NCI-H82 treated with DMSO at 0.1 percent for 48 hours (cell line): ENCODE results near the gene CACNA1C.
"Not testable (repeated sequence)": the region's sequence is repeated elsewhere in the genome, so short reads cannot be mapped to it uniquely, and the experiment has no call there.

Source experiments
- DNase-seq: peaks from one replicate; lab custom pipeline; 2025; ENCODE audit not compliant: unreplicated experiment; lab: John Stamatoyannopoulos, UW

Gene CACNA1C

GRCh38 chr12:2677142-2677880, 624.5 kb downstream of the CACNA1C start:
- DNase-seq: no peak

GRCh38 chr12:2678426-2678825, 625.6 kb downstream of the CACNA1C start:
- no peak for DNase-seq

DNA sequence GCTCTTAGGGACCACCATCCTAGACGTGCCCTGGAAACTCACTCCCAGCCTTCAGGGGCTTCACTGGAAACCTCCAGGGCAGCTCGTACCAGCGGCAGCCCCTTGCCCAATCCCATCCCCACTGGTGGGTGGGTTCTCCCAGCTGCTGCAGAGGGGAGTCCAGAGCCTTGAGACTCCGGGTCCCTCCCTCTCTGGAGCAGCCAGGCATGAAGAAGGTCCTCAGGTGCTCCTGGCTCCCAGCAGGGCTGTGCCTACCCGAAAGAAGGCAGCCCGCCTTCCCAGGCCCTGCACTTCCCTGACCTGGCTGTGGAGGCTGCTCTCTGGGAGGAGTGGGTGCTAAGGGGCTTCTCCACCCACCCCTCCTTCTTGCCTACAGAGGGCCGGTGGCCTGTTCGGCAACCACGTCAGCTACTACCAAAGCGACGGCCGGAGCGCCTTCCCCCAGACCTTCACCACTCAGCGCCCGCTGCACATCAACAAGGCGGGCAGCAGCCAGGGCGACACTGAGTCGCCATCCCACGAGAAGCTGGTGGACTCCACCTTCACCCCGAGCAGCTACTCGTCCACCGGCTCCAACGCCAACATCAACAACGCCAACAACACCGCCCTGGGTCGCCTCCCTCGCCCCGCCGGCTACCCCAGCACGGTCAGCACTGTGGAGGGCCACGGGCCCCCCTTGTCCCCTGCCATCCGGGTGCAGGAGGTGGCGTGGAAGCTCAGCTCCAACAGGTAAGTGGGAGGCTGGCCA, 626.5 kb downstream of the CACNA1C start:
- no peak for DNase-seq

DNA sequence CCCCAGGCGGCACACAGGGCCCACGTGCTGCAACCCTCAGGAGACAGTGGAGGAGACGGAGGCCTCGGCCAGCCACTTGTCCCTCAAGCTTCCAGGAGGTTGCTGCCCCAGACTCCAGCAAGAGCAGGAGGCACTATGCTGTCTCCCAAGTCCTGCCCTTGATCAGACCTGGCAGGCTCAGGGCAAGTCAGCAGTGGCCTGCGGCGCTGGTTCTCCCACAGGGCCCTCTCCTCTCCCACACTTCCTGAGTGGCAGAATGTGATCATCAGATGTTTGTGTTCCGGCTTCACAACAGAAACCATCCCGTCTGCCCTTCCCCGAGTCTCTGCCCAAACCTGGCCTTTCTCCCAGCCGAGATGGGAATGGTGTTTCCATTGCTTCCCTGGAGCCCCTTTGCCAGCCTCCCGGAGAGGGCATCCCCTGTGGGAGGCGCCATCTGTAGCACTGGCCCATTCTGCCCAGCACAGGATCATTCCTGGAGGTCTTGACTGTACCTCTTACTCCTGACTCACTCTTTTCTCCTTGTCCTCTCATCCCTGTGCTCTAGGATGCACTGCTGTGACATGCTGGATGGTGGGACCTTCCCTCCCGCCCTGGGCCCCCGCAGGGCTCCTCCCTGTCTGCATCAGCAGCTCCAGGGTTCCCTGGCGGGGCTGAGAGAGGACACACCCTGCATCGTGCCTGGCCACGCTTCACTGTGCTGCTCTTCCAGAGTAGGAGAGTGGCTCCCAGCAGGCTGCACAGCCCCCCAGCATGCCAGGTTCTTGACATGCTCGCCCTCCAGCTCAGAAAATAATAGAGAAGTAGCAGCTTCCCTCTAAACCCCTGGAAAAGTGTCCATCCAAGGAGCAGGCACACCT, 627.3 kb downstream of the CACNA1C start:
- DNase-seq: no peak

DNA sequence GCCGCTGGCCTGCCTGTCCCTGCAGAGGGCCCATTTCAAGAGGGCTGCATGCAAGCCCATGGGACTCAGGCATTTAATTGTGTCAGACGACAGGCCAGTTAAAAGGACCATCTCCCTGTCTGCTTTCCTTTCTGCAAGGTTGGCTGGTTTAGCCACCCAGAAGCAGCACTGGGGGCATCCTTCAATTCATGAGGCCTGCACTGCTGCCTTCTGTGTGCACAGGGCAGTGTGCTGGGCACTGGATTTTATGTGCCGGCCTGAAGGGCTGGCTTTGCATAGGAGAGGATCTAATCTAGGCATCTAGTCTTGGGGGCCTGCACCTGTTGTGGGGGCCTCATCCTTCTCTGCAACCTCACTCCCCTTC, 627.9 kb downstream of the CACNA1C start:
- no peak for DNase-seq

DNA sequence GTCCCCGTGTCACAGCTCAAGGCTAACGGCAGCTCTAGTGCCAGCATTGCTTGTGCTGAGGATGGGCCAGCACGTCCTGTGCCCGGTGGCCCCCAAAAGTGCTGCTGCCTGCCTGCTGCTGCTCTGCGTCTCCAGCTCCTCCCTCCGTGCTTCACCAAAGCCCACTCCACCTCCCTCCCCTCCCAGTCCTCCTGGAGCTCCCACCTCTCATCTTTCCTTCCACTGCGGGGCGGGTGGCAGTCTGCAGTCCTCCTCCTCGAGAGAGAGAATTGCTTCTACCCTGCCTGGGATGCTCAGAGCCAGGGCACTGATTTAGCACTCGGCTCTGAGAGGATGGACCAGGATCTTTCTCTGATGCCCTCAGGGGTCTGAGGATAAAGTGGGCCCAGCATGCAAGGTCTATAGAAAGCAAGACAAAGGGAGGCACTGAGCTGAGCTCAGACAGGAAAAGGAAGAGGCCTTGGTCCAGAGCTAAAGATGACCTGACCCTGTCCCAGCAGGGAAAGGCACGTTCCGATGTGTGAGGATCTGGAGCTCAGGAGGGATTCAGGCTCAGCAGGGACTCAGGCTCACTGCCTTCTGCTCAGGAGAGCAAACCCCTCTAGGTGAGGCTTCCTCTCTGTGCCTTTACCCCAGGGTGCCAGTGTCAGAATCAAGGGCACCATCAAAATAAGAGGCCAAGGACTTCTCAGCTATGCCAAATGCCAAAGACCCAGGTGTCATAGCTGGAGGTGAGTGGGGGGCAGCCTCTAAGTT, 628.8 kb downstream of the CACNA1C start:
- no peak for DNase-seq

DNA sequence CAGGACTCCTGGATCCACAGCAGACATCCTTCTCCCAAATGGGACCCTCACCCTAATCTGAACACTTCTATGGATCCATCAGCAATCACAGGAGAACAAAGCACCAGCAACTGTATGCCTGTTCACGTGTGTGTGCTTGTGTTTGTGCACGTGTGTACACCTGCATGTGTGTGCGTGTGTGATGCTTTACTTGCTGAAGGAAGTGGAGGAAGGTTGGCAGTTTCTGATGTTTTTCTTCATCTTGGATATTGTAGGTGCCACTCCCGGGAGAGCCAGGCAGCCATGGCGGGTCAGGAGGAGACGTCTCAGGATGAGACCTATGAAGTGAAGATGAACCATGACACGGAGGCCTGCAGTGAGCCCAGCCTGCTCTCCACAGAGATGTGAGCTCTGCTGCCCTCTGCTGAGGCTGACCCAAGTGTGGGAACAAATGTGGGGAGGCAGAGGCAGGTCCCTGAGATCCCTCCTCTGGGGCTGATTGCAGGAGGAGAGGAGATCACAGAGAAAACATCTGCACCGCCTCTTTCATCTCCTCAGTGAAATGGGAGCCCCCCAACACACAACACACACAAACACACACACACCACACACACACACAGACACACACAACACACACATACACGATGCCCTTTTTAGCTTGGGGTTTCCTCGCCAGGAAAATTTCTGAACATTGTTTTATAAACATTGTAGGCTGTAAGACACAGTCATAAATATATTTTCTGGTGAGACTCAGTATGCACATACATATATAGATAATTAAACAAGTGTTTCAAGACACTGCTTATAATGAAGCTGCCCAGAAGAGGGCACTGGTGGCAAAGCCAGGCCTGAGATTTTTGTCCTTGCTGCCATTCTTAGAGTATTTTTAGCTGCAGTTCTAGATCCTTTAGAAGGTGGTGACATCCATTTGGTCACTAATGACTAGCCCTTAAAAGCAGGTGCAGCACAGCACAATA, 629.8 kb downstream of the CACNA1C start:
- DNase-seq: no peak

DNA sequence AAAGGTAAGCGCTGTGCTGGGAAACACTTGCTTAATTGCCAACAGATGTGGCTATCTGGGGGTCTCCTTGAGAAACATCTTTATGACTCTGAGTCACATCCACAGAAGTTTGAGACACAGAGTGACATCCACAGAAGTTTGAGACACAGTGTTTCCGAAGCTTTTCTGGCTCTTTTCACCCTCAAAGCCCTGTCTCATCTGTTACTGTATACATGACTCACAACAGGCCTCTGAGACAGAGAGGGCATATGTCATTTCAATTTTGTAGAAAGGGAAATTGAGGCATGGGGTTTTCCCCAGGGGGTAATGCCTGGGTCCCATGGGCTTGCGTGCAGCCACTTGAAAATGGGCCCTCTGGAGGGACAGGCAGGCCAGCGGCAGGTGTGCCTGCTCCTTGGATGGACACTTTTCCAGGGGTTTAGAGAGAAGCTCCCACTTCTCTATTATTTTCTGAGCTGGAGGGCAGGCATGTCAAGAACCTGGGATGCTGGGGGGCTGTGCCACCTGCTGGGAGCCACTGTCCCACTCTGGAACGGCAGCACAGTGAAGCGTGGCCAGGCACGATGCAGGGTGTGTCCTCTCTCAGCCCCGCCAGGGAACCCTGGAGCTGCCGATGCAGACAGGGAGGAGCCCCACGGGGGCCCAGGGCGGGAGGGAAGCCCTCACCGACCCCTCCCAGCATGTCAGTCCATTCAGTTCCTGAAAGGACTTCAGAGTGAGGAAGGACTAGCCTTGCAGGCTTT, 630.7 kb downstream of the CACNA1C start:
- no peak for DNase-seq

- not testable (repeated sequence) for DNase-seq
Observed at GRCh38 chr12:2684026-2684325, 631.2 kb downstream of the CACNA1C start.

DNA sequence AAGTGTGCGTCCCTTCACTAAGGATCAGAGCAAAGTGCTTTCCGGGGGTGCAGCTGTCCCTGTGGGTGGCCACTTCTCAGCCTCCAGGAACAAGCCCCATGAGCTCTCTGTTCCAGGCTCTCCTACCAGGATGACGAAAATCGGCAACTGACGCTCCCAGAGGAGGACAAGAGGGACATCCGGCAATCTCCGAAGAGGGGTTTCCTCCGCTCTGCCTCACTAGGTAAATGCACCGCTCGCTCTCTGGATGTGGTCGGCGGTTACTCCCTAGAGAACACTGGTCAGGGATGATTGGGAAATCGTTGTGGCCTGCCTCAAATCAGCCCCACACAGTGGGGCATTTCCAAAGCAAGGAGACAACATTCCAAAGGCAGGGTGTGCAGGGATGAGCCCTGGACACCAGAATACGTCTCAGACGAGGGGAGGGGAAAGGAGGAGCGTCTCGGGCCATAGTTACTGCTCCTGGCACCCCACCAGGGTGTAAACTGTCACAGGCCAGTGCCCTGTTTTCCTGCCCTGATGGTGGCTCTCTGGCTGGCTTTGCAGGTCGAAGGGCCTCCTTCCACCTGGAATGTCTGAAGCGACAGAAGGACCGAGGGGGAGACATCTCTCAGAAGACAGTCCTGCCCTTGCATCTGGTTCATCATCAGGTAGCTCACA, 633.0 kb downstream of the CACNA1C start:
- DNase-seq: not testable (repeated sequence)

GRCh38 chr12:2686280-2686646, 633.5 kb downstream of the CACNA1C start:
- DNase-seq: no peak

- no peak for DNase-seq
Observed at GRCh38 chr12:2687058-2687457, 634.3 kb downstream of the CACNA1C start.

DNA sequence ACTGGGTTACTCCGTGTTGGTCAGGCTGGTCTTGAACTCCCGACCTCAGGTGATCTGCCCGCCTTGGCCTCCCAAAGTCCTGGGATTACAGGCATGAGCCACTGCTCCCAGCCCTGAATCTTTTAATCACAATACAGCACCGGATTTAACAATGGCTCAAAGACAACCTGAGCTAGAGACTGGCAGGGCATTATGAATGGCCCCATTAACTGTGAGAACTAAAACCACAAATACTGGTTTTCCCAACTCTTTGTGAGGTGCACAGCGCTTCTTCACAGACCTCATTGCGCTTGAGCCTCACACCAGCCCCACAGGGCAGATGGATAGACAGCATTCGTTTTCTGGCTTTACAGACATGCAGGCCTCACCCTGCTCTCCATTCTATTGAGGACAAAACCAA, 634.9 kb downstream of the CACNA1C start:
- DNase-seq: no peak

GRCh38 chr12:2688381-2688931, 635.7 kb downstream of the CACNA1C start:
- no peak for DNase-seq

DNA sequence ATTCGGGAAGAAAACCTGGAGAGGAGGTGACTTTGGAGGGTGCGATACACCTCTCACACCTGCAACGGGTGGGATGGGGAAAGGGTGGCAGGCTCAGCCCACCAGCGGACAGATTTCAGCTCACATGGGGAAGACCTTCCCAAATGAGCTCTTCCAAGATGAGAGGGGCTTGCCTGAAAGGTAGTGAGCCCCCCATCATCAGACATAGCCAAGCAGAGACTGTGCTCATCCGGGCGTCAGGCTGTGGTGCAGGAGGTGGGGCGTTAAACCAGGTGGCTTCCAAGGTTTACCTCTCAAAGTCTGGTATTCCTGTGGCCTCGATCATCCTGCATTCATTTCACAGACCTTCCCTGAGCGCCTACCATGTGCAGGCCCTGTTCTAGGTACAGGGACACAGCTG, 636.6 kb downstream of the CACNA1C start:
- no peak for DNase-seq

GRCh38 chr12:2689879-2690278, 637.1 kb downstream of the CACNA1C start:
- DNase-seq: no peak

GRCh38 chr12:2690348-2691005, 637.7 kb downstream of the CACNA1C start:
- no peak for DNase-seq

- no peak for DNase-seq
Observed at GRCh38 chr12:2691006-2691344, 638.2 kb downstream of the CACNA1C start.
